HepG2 (cell line): Measurements from ENCODE around the gene ARAP1.

Source experiments
- FOXK1 ChIP-seq: sonication (generic); formaldehyde crosslinking; IDR thresholded peaks from 2 replicates; pipeline ENCODE4 v1.4.0; 2020; ENCODE audit warnings: low read depth, missing genetic modification reagents, borderline replicate concordance
- GABPA ChIP-seq, 2 experiments: IDR thresholded peaks; 2 replicates each; pipeline ENCODE4 v1.6.1; 2011 to 2016; ENCODE audit warnings: low read depth in 2 of 2, low read length in 1 of 2, missing biosample characterization in 1 of 2, missing genetic modification characterization in 1 of 2
- MAZ ChIP-seq, 2 experiments: sonication (generic) in 1 of 2; formaldehyde crosslinking in 1 of 2; IDR thresholded peaks; 2 replicates each; pipeline versions ENCODE4 v1.5.0 to v1.6.1; 2012 to 2020; ENCODE audit warnings: low read depth in 2 of 2, mild to moderate bottlenecking in 2 of 2, borderline replicate concordance in 1 of 2, improper control_type of control experiment in 1 of 2, low read length in 1 of 2, missing genetic modification reagents in 1 of 2, moderate library complexity in 1 of 2
- MBNL3 ChIP-seq: fragments of 250-450 bp; sonication (Bioruptor Pico); conservative IDR thresholded peaks from 2 replicates; pipeline ENCODE4 v1.8.0; 2022; ENCODE audit warnings: mild to moderate bottlenecking, inconsistent platforms
- MEF2D ChIP-seq: sonication (generic); formaldehyde crosslinking; IDR thresholded peaks from 2 replicates; pipeline ENCODE4 v1.5.1; 2020; ENCODE audit warnings: mild to moderate bottlenecking, missing genetic modification reagents
- MXI1 ChIP-seq: IDR thresholded peaks from 3 replicates; pipeline ENCODE4 v1.6.1; 2012; ENCODE audit warnings: low read depth, low read length, inconsistent platforms, borderline replicate concordance
- POLR2A ChIP-seq, 2 experiments: IDR thresholded peaks; 2 replicates each; pipeline ENCODE4 v1.6.1; 2011; ENCODE audit warnings: low read depth in 2 of 2, low read length in 2 of 2, mild to moderate bottlenecking in 1 of 2, moderate library complexity in 1 of 2; ENCODE audit not compliant: insufficient read depth in 1 of 2
- RAD21 ChIP-seq: fragments of 450-650 bp; formaldehyde crosslinking; IDR thresholded peaks from 2 replicates; pipeline ENCODE4 v1.5.0; 2020; ENCODE audit warnings: mild to moderate bottlenecking
- RFX5 ChIP-seq: IDR thresholded peaks from 2 replicates; pipeline ENCODE4 v1.6.1; 2011; ENCODE audit warnings: low read depth, low read length, improper control_type of control experiment
- ZFP1 ChIP-seq: IDR thresholded peaks from 2 replicates; pipeline ENCODE4 v1.6.1; 2016
- ZNF3 ChIP-seq: IDR thresholded peaks from 2 replicates; pipeline ENCODE4 v1.7.0; 2017; ENCODE audit warnings: inconsistent platforms
- TF ChIP-seq, protein P1 (sequence below): sonication (generic); formaldehyde crosslinking; IDR thresholded peaks from 2 replicates; pipeline ENCODE4 v1.5.0; 2020; ENCODE audit warnings: missing genetic modification reagents, mild to moderate bottlenecking, borderline replicate concordance
- TF ChIP-seq, protein P2 (sequence below), 2 experiments: IDR thresholded peaks; 2 replicates each; pipeline ENCODE4 v1.6.1; 2011 to 2012; ENCODE audit warnings: low read length in 2 of 2, borderline replicate concordance in 1 of 2, low read depth in 1 of 2, mild to moderate bottlenecking in 1 of 2, moderate library complexity in 1 of 2
- TF ChIP-seq, protein P3 (sequence below): sonication (generic); formaldehyde crosslinking; IDR thresholded peaks from 2 replicates; pipeline ENCODE4 v1.5.0; 2020; ENCODE audit warnings: mild to moderate bottlenecking, missing genetic modification reagents, moderate library complexity

DNA sequence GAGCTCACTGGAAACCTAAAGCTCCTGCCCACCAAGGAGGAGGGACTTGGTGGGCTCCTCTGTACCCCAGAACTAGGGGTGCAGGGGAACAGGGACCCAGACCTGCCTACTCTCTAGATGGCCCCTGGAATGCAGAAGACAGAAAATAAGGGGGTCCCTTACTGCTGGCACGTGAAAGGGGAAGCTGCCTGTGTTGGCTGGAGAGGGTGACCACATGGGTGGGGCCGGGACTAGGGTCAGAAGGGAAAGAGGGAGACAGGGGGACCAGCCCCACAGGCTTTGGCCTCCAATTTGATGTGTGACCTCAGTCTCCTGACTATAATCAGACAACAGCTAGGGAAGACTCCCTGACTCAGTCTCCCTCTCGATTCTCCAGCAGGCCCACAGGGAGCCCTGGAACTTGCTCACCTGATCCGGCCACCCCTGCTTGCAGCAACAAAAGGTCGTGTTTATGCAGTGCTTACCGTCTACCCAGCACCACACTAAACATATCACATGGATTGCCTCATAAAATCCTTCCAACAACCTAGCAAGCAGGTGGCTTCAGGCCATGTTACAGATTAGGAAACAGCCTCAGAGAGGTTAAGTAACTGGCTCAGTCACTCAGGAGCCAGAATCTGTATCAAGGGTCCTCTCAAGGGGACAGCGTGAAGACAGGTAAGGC lies 10.2 kb downstream of the ARAP1 start:
- TF ChIP-seq, protein P1, sequence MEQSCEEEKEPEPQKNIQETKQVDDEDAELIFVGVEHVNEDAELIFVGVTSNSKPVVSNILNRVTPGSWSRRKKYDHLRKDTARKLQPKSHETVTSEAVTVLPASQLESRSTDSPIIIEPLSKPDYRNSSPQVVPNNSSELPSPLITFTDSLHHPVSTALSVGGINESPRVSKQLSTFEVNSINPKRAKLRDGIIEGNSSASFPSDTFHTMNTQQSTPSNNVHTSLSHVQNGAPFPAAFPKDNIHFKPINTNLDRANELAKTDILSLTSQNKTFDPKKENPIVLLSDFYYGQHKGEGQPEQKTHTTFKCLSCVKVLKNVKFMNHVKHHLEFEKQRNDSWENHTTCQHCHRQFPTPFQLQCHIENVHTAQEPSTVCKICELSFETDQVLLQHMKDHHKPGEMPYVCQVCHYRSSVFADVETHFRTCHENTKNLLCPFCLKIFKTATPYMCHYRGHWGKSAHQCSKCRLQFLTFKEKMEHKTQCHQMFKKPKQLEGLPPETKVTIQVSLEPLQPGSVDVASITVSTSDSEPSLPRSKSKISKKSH = no peak
- TF ChIP-seq MXI1 = no peak
- TF ChIP-seq MEF2D = no peak
- TF ChIP-seq GABPA (IDR thresholded peaks at IDR 0.05; ENCODE audit: low read depth, low read length) = no peak
- TF ChIP-seq GABPA (CRISPR knock-in tag; IDR thresholded peaks at IDR 0.05; ENCODE audit: low read depth) = no peak
- TF ChIP-seq, protein P2, sequence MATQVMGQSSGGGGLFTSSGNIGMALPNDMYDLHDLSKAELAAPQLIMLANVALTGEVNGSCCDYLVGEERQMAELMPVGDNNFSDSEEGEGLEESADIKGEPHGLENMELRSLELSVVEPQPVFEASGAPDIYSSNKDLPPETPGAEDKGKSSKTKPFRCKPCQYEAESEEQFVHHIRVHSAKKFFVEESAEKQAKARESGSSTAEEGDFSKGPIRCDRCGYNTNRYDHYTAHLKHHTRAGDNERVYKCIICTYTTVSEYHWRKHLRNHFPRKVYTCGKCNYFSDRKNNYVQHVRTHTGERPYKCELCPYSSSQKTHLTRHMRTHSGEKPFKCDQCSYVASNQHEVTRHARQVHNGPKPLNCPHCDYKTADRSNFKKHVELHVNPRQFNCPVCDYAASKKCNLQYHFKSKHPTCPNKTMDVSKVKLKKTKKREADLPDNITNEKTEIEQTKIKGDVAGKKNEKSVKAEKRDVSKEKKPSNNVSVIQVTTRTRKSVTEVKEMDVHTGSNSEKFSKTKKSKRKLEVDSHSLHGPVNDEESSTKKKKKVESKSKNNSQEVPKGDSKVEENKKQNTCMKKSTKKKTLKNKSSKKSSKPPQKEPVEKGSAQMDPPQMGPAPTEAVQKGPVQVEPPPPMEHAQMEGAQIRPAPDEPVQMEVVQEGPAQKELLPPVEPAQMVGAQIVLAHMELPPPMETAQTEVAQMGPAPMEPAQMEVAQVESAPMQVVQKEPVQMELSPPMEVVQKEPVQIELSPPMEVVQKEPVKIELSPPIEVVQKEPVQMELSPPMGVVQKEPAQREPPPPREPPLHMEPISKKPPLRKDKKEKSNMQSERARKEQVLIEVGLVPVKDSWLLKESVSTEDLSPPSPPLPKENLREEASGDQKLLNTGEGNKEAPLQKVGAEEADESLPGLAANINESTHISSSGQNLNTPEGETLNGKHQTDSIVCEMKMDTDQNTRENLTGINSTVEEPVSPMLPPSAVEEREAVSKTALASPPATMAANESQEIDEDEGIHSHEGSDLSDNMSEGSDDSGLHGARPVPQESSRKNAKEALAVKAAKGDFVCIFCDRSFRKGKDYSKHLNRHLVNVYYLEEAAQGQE (IDR thresholded peaks at IDR 0.05; ENCODE audit: borderline replicate concordance in 1 of 2, low read depth in 1 of 2, low read length in 2 of 2) = no peak
- TF ChIP-seq, protein P3, sequence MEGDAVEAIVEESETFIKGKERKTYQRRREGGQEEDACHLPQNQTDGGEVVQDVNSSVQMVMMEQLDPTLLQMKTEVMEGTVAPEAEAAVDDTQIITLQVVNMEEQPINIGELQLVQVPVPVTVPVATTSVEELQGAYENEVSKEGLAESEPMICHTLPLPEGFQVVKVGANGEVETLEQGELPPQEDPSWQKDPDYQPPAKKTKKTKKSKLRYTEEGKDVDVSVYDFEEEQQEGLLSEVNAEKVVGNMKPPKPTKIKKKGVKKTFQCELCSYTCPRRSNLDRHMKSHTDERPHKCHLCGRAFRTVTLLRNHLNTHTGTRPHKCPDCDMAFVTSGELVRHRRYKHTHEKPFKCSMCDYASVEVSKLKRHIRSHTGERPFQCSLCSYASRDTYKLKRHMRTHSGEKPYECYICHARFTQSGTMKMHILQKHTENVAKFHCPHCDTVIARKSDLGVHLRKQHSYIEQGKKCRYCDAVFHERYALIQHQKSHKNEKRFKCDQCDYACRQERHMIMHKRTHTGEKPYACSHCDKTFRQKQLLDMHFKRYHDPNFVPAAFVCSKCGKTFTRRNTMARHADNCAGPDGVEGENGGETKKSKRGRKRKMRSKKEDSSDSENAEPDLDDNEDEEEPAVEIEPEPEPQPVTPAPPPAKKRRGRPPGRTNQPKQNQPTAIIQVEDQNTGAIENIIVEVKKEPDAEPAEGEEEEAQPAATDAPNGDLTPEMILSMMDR = no peak
- TF ChIP-seq MAZ (IDR thresholded peaks at IDR 0.05; ENCODE audit: borderline replicate concordance, low read depth, low read length) = no peak
- no peak for TF ChIP-seq MAZ (CRISPR knock-in tag; IDR thresholded peaks at IDR 0.05; ENCODE audit: low read depth)
- no peak for TF ChIP-seq POLR2A (IDR thresholded peaks at IDR 0.05; ENCODE audit: insufficient read depth in 1 of 2, low read depth in 2 of 2, low read length in 2 of 2)
- no peak for TF ChIP-seq MBNL3
- no peak for TF ChIP-seq ZFP1 (CRISPR knock-in tag)
- no peak for TF ChIP-seq RFX5
- no peak for TF ChIP-seq RAD21 (CRISPR knock-in tag)
- TF ChIP-seq FOXK1 = no peak
- TF ChIP-seq ZNF3 (CRISPR knock-in tag) = no peak
